Endothelial cell of umbilical vein (primary cell): ENCODE results near the gene EFNA2. TPM values are rescaled to one million over a fixed set of nuclear protein-coding genes. Genes with fewer than 3 reads are reported as not detected.

Experiments used
- BruUV-seq: library from RNA; stranded (reverse); fragments of 400-500 nt; replicated peaks from 2 replicates; lab custom pipeline; 2021; lab: Mats Ljungman, UMichigan
- CTCF ChIA-PET: fragments of 300-600, 350-600 bp; sonication (Branson Sonifier 250); formaldehyde crosslinking; loops from one replicate; lab custom pipeline; 2021; ENCODE audit warnings: antibody characterized with exemption, inconsistent platforms; lab: Charles Lee
- POLR2A ChIA-PET: fragments of 300-600, 350-600 bp; sonication (Branson Sonifier 250); formaldehyde crosslinking; loops from one replicate; lab custom pipeline; 2021; ENCODE audit warnings: antibody characterized with exemption, inconsistent platforms; lab: Charles Lee
- DNase-seq: peaks from one replicate; pipeline ENCODE4 v3.0.0-alpha.2; 2011; ENCODE audit warnings: low read depth, low spot score
- FAIRE-seq: peaks from 2 replicates; lab custom pipeline; 2011; peaks lifted over from hg19 to GRCh38; lab: Jason Lieb, UNC
- H2AFZ ChIP-seq: 2 replicates; pipeline ENCODE4 v1.6.0; 2012; ENCODE audit warnings: low read depth, low read length, control low read depth, inconsistent platforms
- H3K27ac ChIP-seq: 2 replicates; pipeline ENCODE4 v1.5.1; 2011; ENCODE audit warnings: low read depth, mild to moderate bottlenecking, control low read depth, low read length, moderate library complexity; ENCODE audit not compliant: insufficient read depth
- H3K27me3 ChIP-seq, 2 experiments: 2 replicates each; pipeline versions ENCODE4 v1.6.0 to v1.6.1; 2011; ENCODE audit warnings: low read length in 2 of 2, mixed read lengths in 1 of 2; ENCODE audit not compliant: control insufficient read depth in 2 of 2, insufficient read depth in 2 of 2
- H3K36me3 ChIP-seq, 2 experiments: 2 replicates in 1 of 2; 3 replicates in 1 of 2; pipeline ENCODE4 v1.5.1; 2011; ENCODE audit warnings: low read length in 2 of 2, mild to moderate bottlenecking in 1 of 2, moderate library complexity in 1 of 2; ENCODE audit not compliant: control insufficient read depth in 2 of 2, insufficient read depth in 2 of 2; ENCODE audit errors: extremely low read depth in 1 of 2
- H3K4me1 ChIP-seq: 3 replicates; pipeline ENCODE4 v1.5.1; 2011; ENCODE audit warnings: mild to moderate bottlenecking, low read length; ENCODE audit not compliant: control insufficient read depth, insufficient read depth; ENCODE audit errors: extremely low read depth
- H3K4me2 ChIP-seq: 2 replicates; pipeline ENCODE4 v1.6.1; 2011; ENCODE audit warnings: low read length, control low read depth, mixed read lengths; ENCODE audit not compliant: insufficient read depth
- H3K4me3 ChIP-seq, 3 experiments: fragments of 200-600 bp in 1 of 3; sonication (generic), shearing (Covaris generic) in 1 of 3; replicated peaks in 1 of 3; 2 replicates each; pipeline ENCODE4 v1.5.1; 2011 to 2016; ENCODE audit warnings: control low read depth in 3 of 3, low read length in 3 of 3, mild to moderate bottlenecking in 2 of 3, inconsistent platforms in 1 of 3, low read depth in 1 of 3, moderate library complexity in 1 of 3; ENCODE audit not compliant: insufficient read depth in 1 of 3
- H3K79me2 ChIP-seq: 2 replicates; pipeline ENCODE4 v1.6.0; 2012; ENCODE audit warnings: low read length, inconsistent platforms; ENCODE audit not compliant: control insufficient read depth, insufficient read depth
- H3K9ac ChIP-seq: replicated peaks from 2 replicates; pipeline ENCODE3; 2011; ENCODE audit warnings: low read length, control low read depth; ENCODE audit not compliant: insufficient read depth; ENCODE audit errors: extremely low read depth
- H3K9me1 ChIP-seq: replicated peaks from 3 replicates; pipeline ENCODE4 v1.6.0; 2011; ENCODE audit warnings: mild to moderate bottlenecking, low read length; ENCODE audit not compliant: control insufficient read depth, insufficient read depth; ENCODE audit errors: extremely low read depth
- H3K9me3 ChIP-seq: replicated peaks from 2 replicates; pipeline ENCODE4 v1.5.1; 2012; ENCODE audit warnings: low read length, inconsistent platforms; ENCODE audit not compliant: control insufficient read depth, insufficient read depth
- H4K20me1 ChIP-seq: replicated peaks from 2 replicates; pipeline ENCODE3; 2011; ENCODE audit warnings: mild to moderate bottlenecking, low read length; ENCODE audit not compliant: control insufficient read depth, insufficient read depth; ENCODE audit errors: extremely low read depth
- FOS ChIP-seq: IDR thresholded peaks from 2 replicates; pipeline ENCODE4 v1.6.1; 2011; ENCODE audit warnings: mild to moderate bottlenecking, low read length, moderate library complexity, borderline replicate concordance; ENCODE audit not compliant: insufficient read depth
- GATA2 ChIP-seq: IDR thresholded peaks from 2 replicates; pipeline ENCODE4 v1.7.0; 2011; ENCODE audit warnings: low read depth, mild to moderate bottlenecking, moderate library complexity, mixed read lengths, low read length; ENCODE audit not compliant: insufficient read length, insufficient read depth
- JUN ChIP-seq: IDR thresholded peaks from 2 replicates; pipeline ENCODE4 v1.6.1; 2011; ENCODE audit warnings: borderline replicate concordance, low read depth; ENCODE audit not compliant: insufficient read length, insufficient read depth
- MYC ChIP-seq: IDR thresholded peaks from one replicate; pipeline ENCODE4 v1.6.1; 2011; ENCODE audit warnings: mild to moderate bottlenecking, low read depth, low read length
- POLR2AphosphoS5 ChIP-seq: IDR thresholded peaks from 2 replicates; pipeline ENCODE4 v1.6.1; 2012; ENCODE audit warnings: low read depth, mild to moderate bottlenecking, control low read depth, low read length, moderate library complexity; ENCODE audit not compliant: insufficient read depth
- dilution Hi-C: fragments of 300-500 bp; cut with MboI; formaldehyde crosslinking; loops from one replicate; pipeline ENCODE4 v1.15.0; 2019; ENCODE audit warnings: low sequenced_read_pairs; ENCODE audit not compliant: extremely low pct_ligation_motif_present
- intact Hi-C: fragments of 100-400 bp; cut with micrococcal nuclease; formaldehyde crosslinking; loops from one replicate; pipeline ENCODE4 v1.10.0; 2022
- polyA plus RNA-seq, 4 experiments: library from polyadenylated mRNA; depleted of rRNA in 3 of 4; stranded (reverse) in 3 of 4; unstranded in 1 of 4; fragments of >200 nt; gene quantifications; 2 replicates each; pipeline versions ENCODE4 v1.2.1 to v1.2.3, GENCODE V29; 2011 to 2012; ENCODE audit warnings: missing spikeins in 1 of 4
- total RNA-seq: library from RNA; stranded (reverse); gene quantifications from 2 replicates; pipeline ENCODE4 v1.2.3, GENCODE V29; 2021

The EFNA2 gene
- total and polyA plus RNA-seq, 2 donors (not counting 3 experiments of a cell fraction or from before 2014, with no cell fraction given): 0.52 to 1.1 TPM

DNA sequence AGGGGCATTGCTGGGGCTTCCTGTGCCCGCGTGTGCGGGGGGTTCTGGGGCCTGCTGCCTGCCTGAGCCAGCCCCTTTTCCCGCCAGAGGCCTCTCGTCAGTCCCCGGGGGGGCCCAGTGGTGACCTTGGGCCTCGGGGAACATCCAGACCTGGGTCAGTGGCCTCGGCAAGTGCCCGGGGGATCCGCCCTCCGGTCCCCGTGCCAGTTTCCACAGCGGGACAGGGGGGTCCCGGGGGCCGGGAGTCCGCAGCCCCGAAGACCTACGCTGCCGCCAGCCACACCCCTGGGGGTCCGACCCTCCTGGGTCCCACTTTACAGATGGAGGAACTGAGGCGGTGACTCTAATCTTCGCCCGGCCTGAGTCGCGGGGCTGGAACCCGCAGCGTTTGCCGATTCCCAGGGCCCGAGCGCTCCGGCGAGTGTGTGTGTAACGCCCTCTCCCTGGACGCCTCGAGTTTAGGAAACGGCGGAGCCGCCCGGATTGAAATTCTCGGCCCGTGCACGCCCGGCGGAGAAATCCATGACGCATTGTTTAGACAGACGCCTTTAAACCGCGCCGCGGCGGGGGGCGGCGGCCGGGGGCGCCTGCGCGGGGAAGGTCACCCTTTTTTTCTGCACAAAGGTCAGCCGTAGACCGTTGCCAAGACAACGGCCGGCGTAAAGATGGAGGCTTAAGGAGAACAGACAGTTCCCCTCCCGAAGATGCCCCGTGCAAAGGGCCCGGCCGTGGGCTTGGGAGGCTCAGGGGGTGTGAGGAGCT lies 39.3 kb downstream of the EFNA2 start:
- peak overlapping the region; percentile 38 for H3K4me2 ChIP-seq
- intact Hi-C loops: no loop called here
- H4K20me1 ChIP-seq: no peaks in the 10 kb centered on the region
- no peaks in the 10 kb centered on the region for H3K9me1 ChIP-seq
- peak overlapping the region in 2 of 3 experiments; percentile 3 to 15 for H3K4me3 ChIP-seq
- no peaks in the 10 kb centered on the region for H3K9me3 ChIP-seq
- ChIA-PET CTCF (interaction anchor here (0.7 to 2.5 kb wide), 3 partner anchors 9 to 11 kb away, joined by 3 to 10 read pairs (median 8); no protein-coding TSS in a partner anchor), POLR2A (no interaction called here)
- H2AFZ ChIP-seq: peak overlapping the region; percentile 88
- FAIRE-seq (peak; percentile 28), DNase-seq (peak; percentile 59)
- no peak overlapping the region for H3K27ac ChIP-seq
- dilution Hi-C loops: no loop called here
- H3K36me3 ChIP-seq: no peaks in the 10 kb centered on the region
- no peak for TF ChIP-seq GATA2
- no peak for TF ChIP-seq JUN
- no peak for TF ChIP-seq POLR2AphosphoS5
- TF ChIP-seq FOS: peak; percentile 28
- no peak for TF ChIP-seq MYC
- H3K4me1 ChIP-seq: peaks cover 8% of the 10 kb centered on the region
- no peaks in the 10 kb centered on the region for H3K27me3 ChIP-seq
- BruUV-seq: TSS peak; percentile 12
- H3K79me2 ChIP-seq: no peaks in the 10 kb centered on the region
- H3K9ac ChIP-seq: peak overlapping the region; percentile 8
